Measurements from ENCODE around the gene ZNF33A.
"Not testable (repeated sequence)": the region's sequence is repeated elsewhere in the genome, so short reads cannot be mapped to it uniquely, and the experiment has no call there.

The ZNF33A gene

DNA sequence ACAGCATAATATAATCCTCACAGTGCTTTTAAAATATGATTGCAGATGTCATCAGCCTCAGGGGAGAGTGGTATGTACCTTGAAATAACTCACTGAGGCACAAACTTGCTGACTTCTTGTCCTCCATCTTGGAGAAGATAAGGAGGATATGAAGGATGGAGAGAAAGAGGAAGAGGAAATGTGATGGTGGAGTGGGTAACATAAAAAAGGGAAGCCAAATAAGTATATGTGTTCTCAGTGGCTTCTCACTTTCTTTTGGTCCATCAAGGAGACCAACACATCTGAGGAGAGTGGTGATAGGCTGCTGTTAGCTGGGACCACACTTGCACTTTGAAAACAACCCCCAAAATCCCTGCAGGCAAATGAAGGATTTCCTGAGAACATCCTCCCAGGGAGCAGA, 62.1 kb downstream of the ZNF33A start:
- Histone ChIP-seq H4K91ac (ENCODE audit: low read depth, low read length) (no peak overlapping the region), H3K4me1 (ENCODE audit: control insufficient read depth in 1 of 2, insufficient read depth in 2 of 2, low read length in 2 of 2) (no peaks in the 10 kb centered on the region), H3K79me1 (ENCODE audit: low read length) (no peaks in the 10 kb centered on the region), H4K8ac (ENCODE audit: low read depth, low read length) (no peak overlapping the region), H4K12ac (ENCODE audit: low read depth, low read length) (no peak overlapping the region), H2BK120ac (ENCODE audit: insufficient read depth, low read length, poor library complexity) (no peak overlapping the region), H3K14ac (ENCODE audit: low read length) (no peak overlapping the region), H3K9ac (ENCODE audit: low read length) (no peak overlapping the region), H3K23ac (ENCODE audit: low read length) (no peak overlapping the region), H3K18ac (ENCODE audit: low read length) (no peak overlapping the region), H2BK5ac (ENCODE audit: low read depth, low read length, poor library complexity) (no peak overlapping the region), H3K36me3 (ENCODE audit: control insufficient read depth in 1 of 2, insufficient read depth in 2 of 2, low read length in 2 of 2) (no peaks in the 10 kb centered on the region), H3K27ac (ENCODE audit: low read depth, low read length) (no peak overlapping the region), H2AK5ac (ENCODE audit: low read length) (no peak overlapping the region), H3K27me3 (ENCODE audit: insufficient read depth, low read length) (no peaks in the 10 kb centered on the region), H2AFZ (ENCODE audit: insufficient read depth, low read length, poor library complexity) (no peak overlapping the region), H2BK12ac (ENCODE audit: low read length) (no peak overlapping the region), H3K9me3 (ENCODE audit: insufficient read depth, low read depth, low read length) (peaks cover 18% of the 10 kb centered on the region), H3K4ac (ENCODE audit: low read depth, low read length) (no peak overlapping the region), H3K4me3 (ENCODE audit: low read depth, low read length) (no peak overlapping the region), H3K79me2 (ENCODE audit: control insufficient read depth, insufficient read depth, low read length, poor library complexity) (no peaks in the 10 kb centered on the region), H3K4me2 (ENCODE audit: low read length) (no peak overlapping the region)
- DNase-seq = no peak

DNA sequence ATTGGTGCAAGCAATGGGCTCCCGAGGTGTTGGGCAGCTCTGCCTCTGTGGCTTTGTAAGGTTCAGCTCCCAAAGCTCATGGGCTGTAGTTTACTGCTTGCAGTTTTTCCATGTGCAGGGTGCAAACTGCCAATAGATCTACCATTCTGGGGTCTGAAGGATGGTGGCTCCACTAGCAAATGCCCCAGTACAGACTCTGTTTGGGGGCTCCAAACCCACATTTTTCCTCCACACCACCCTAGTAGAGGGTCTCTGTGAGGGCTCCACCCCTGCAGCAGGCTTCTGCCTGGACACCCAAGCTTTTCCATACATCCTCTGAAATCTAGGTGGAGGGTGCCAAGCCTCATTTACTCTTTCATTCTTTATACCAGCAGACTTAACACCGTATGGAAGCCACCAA, 66.2 kb downstream of the ZNF33A start:
- no peak for DNase-seq
- H4K91ac ChIP-seq (ENCODE audit: low read depth, low read length) = no peak overlapping the region
- no peak overlapping the region for H3K4ac ChIP-seq (ENCODE audit: low read depth, low read length)
- H3K79me2 ChIP-seq (ENCODE audit: control insufficient read depth, insufficient read depth, low read length, poor library complexity) = no peaks in the 10 kb centered on the region
- no peaks in the 10 kb centered on the region for H3K4me1 ChIP-seq (ENCODE audit: control insufficient read depth in 1 of 2, insufficient read depth in 2 of 2, low read length in 2 of 2)
- H3K36me3 ChIP-seq (ENCODE audit: control insufficient read depth in 1 of 2, insufficient read depth in 2 of 2, low read length in 2 of 2) = no peaks in the 10 kb centered on the region
- no peak overlapping the region for H2AK5ac ChIP-seq (ENCODE audit: low read length)
- no peak overlapping the region for H3K14ac ChIP-seq (ENCODE audit: low read length)
- peaks cover 12% of the 10 kb centered on the region for H3K9me3 ChIP-seq (ENCODE audit: insufficient read depth, low read depth, low read length)
- no peak overlapping the region for H3K9ac ChIP-seq (ENCODE audit: low read length)
- H3K4me3 ChIP-seq (ENCODE audit: low read depth, low read length) = no peak overlapping the region
- H3K27ac ChIP-seq (ENCODE audit: low read depth, low read length) = no peak overlapping the region
- no peak overlapping the region for H2AFZ ChIP-seq (ENCODE audit: insufficient read depth, low read length, poor library complexity)
- H4K12ac ChIP-seq (ENCODE audit: low read depth, low read length) = no peak overlapping the region
- H4K8ac ChIP-seq (ENCODE audit: low read depth, low read length) = no peak overlapping the region
- no peaks in the 10 kb centered on the region for H3K79me1 ChIP-seq (ENCODE audit: low read length)
- H2BK120ac ChIP-seq (ENCODE audit: insufficient read depth, low read length, poor library complexity) = no peak overlapping the region
- H3K18ac ChIP-seq (ENCODE audit: low read length) = no peak overlapping the region
- no peak overlapping the region for H2BK12ac ChIP-seq (ENCODE audit: low read length)
- no peak overlapping the region for H3K4me2 ChIP-seq (ENCODE audit: low read length)
- no peaks in the 10 kb centered on the region for H3K27me3 ChIP-seq (ENCODE audit: insufficient read depth, low read length)
- no CpG with 5 or more reads among the region's 2 CpGs for WGBS (ENCODE audit: extremely low coverage, insufficient coverage, insufficient read length)
- no peak overlapping the region for H2BK5ac ChIP-seq (ENCODE audit: low read depth, low read length, poor library complexity)
- H3K23ac ChIP-seq (ENCODE audit: low read length) = no peak overlapping the region

DNA sequence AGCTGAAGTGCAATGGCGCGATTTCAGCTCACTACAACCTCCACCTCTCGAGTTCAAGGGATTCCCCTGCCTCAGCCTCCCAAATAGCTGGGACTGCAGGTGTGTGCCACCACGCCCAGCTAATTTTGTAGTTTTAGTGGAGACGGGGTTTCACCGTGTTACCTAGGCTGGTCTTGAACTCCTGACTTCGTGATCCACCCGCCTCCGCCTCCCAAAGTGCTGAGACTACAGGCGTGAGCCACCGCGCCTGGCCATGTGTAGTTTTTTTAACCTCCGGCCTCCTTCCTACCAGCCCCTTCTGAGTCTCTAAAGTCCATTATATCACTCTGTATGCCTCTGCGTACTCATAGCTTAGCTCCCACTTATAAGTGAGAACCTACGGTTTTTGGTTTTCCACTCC, 82.8 kb downstream of the ZNF33A start:
- WGBS (ENCODE audit: extremely low coverage, insufficient coverage, insufficient read length) = no CpG with 5 or more reads among the region's 15 CpGs
- H3K4me1 ChIP-seq (ENCODE audit: control insufficient read depth in 1 of 2, insufficient read depth in 2 of 2, low read length in 2 of 2); H2BK5ac ChIP-seq (ENCODE audit: low read depth, low read length, poor library complexity); H3K27ac ChIP-seq (ENCODE audit: low read depth, low read length); H2BK120ac ChIP-seq (ENCODE audit: insufficient read depth, low read length, poor library complexity); H3K79me2 ChIP-seq (ENCODE audit: control insufficient read depth, insufficient read depth, low read length, poor library complexity); H3K27me3 ChIP-seq (ENCODE audit: insufficient read depth, low read length); H4K12ac ChIP-seq (ENCODE audit: low read depth, low read length); H3K14ac ChIP-seq (ENCODE audit: low read length); H2AFZ ChIP-seq (ENCODE audit: insufficient read depth, low read length, poor library complexity); H3K18ac ChIP-seq (ENCODE audit: low read length); H3K9ac ChIP-seq (ENCODE audit: low read length); H3K23ac ChIP-seq (ENCODE audit: low read length); H3K4ac ChIP-seq (ENCODE audit: low read depth, low read length); DNase-seq; H4K91ac ChIP-seq (ENCODE audit: low read depth, low read length); H2BK12ac ChIP-seq (ENCODE audit: low read length); H3K4me2 ChIP-seq (ENCODE audit: low read length); H3K36me3 ChIP-seq (ENCODE audit: control insufficient read depth in 1 of 2, insufficient read depth in 2 of 2, low read length in 2 of 2); H2AK5ac ChIP-seq (ENCODE audit: low read length); H3K79me1 ChIP-seq (ENCODE audit: low read length); H4K8ac ChIP-seq (ENCODE audit: low read depth, low read length); H3K4me3 ChIP-seq (ENCODE audit: low read depth, low read length): not testable (repeated sequence)
- H3K9me3 ChIP-seq (ENCODE audit: insufficient read depth, low read depth, low read length) = peaks cover 13% of the 10 kb centered on the region

DNA sequence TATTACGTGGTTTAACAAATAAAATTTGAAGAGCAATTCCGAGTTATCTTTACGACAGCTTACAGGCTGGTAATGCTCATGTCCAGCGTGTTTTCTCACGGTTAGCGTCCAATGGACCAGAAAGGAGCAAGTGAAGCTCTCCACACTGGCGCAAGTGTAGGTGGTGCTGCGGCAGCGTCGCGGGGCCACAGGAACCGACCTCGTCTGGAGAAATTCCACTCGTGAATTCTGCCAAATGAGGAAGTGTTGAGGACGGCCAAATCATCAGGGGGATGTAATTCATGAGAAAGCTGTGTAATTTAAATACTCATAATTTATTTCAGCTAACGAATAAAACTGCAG, 83.3 kb downstream of the ZNF33A start:
- Histone ChIP-seq H2BK12ac (ENCODE audit: low read length) (no peak overlapping the region), H3K18ac (ENCODE audit: low read length) (no peak overlapping the region), H3K4ac (ENCODE audit: low read depth, low read length) (no peak overlapping the region), H3K14ac (ENCODE audit: low read length) (no peak overlapping the region), H2BK120ac (ENCODE audit: insufficient read depth, low read length, poor library complexity) (no peak overlapping the region), H4K91ac (ENCODE audit: low read depth, low read length) (no peak overlapping the region), H3K4me3 (ENCODE audit: low read depth, low read length) (no peak overlapping the region), H3K9ac (ENCODE audit: low read length) (peak overlapping the region; percentile 4), H3K9me3 (ENCODE audit: insufficient read depth, low read depth, low read length) (peaks cover 11% of the 10 kb centered on the region), H2AK5ac (ENCODE audit: low read length) (no peak overlapping the region), H3K79me2 (ENCODE audit: control insufficient read depth, insufficient read depth, low read length, poor library complexity) (peaks cover 2% of the 10 kb centered on the region), H4K8ac (ENCODE audit: low read depth, low read length) (peak overlapping the region; percentile 73), H3K27ac (ENCODE audit: low read depth, low read length) (no peak overlapping the region), H3K23ac (ENCODE audit: low read length) (no peak overlapping the region), H3K27me3 (ENCODE audit: insufficient read depth, low read length) (no peaks in the 10 kb centered on the region), H2AFZ (ENCODE audit: insufficient read depth, low read length, poor library complexity) (no peak overlapping the region), H3K36me3 (ENCODE audit: control insufficient read depth in 1 of 2, insufficient read depth in 2 of 2, low read length in 2 of 2) (peaks cover 0 to 1% of the 10 kb centered on the region in 2 experiments), H2BK5ac (ENCODE audit: low read depth, low read length, poor library complexity) (no peak overlapping the region), H4K12ac (ENCODE audit: low read depth, low read length) (peak overlapping the region; percentile 54), H3K4me2 (ENCODE audit: low read length) (peak overlapping the region; percentile 78), H3K4me1 (ENCODE audit: control insufficient read depth in 1 of 2, insufficient read depth in 2 of 2, low read length in 2 of 2) (peaks cover 0 to 4% of the 10 kb centered on the region in 2 experiments), H3K79me1 (ENCODE audit: low read length) (no peaks in the 10 kb centered on the region)
- no CpG with 5 or more reads among the region's 16 CpGs for WGBS (ENCODE audit: extremely low coverage, insufficient coverage, insufficient read length)
- peak in 1 of 2 donors; percentile 8 for DNase-seq
